Left lung (tissue), 10 donors: Measurements from ENCODE around the gene LDB3. TPM values are rescaled to one million over a fixed set of nuclear protein-coding genes. Genes with fewer than 3 reads are reported as not detected.

Experiments used
- ATAC-seq: fragments of 200-7000 bp; cut with Tn5 transposase; one replicate; pipeline ENCODE4 v1.9.1; 2020; ENCODE audit warnings: moderate library complexity
- DNase-seq, 4 donors: peaks; one replicate each; pipeline ENCODE4 v3.0.0-alpha.2; 2013 to 2020
- H3K27ac ChIP-seq, 2 donors: fragments of 200-600 bp; sonication (generic) in 1 of 2; one replicate each; pipeline versions ENCODE4 v1.5.0 to v1.8.0; 2020 to 2021
- H3K27me3 ChIP-seq, 2 donors: fragments of 200-600 bp; sonication (generic) in 1 of 2; one replicate each; pipeline versions ENCODE4 v1.5.0 to v1.8.0; 2020 to 2021
- H3K36me3 ChIP-seq, 2 donors: fragments of 200-600 bp; sonication (generic) in 1 of 2; one replicate each; pipeline versions ENCODE4 v1.5.0 to v1.8.0; 2020 to 2021
- H3K4me1 ChIP-seq, 2 donors: fragments of 200-600 bp; one replicate each; pipeline ENCODE4 v1.8.0; 2021
- H3K4me3 ChIP-seq, 2 donors: fragments of 200-600 bp; sonication (generic) in 1 of 2; one replicate each; pipeline versions ENCODE4 v1.5.0 to v1.8.0; 2020 to 2021; ENCODE audit warnings: mild to moderate bottlenecking in 1 of 2
- H3K9me3 ChIP-seq, 2 donors: fragments of 200-600 bp; sonication (generic) in 1 of 2; one replicate each; pipeline versions ENCODE4 v1.5.0 to v1.8.0; 2020 to 2021
- CTCF ChIP-seq, 2 donors: fragments of 200-600 bp; sonication (generic) in 1 of 2; IDR thresholded peaks; one replicate each; pipeline versions ENCODE4 v1.5.0 to v1.8.0; 2021; ENCODE audit warnings: antibody characterized with exemption in 2 of 2
- intact Hi-C, 2 donors: fragments of 100-400 bp; cut with DNase I; formaldehyde crosslinking; loops; one replicate each; pipeline versions ENCODE4 v1.11.2 to v1.14.2; 2022
- polyA plus RNA-seq, 6 donors: library from polyadenylated mRNA; unstranded; fragments of 120-200 nt; gene quantifications; one replicate each; pipeline ENCODE4 v1.2.1, GENCODE V29; 2013; ENCODE audit not compliant: insufficient read length in 6 of 6
- total RNA-seq, 2 donors: library from RNA; stranded (reverse); fragmentation: NEBNext Ultra II Directional; extraction: Animal tissue kit (Norgen Biotek cat#: 25700); gene quantifications; one replicate each; pipeline ENCODE4 v1.2.1, GENCODE V29; 2021
- donor health status: DM: no; HTN: yes; CAD: no.
- donor health status: DM: no; HTN: no; CAD: no.

Gene LDB3
- total and polyA plus RNA-seq, 8 donors = 1.1 to 2.7 (median 1.3) TPM

GRCh38 chr10:86651021-86651471 is 17.3 kb upstream of the LDB3 start:
- DNase-seq = peak in 1 of 4 donors; percentile 37
- Histone ChIP-seq H3K36me3 (no peaks in the 10 kb centered on the region), H3K4me3 (no peak overlapping the region), H3K27ac (no peak overlapping the region), H3K9me3 (no peaks in the 10 kb centered on the region), H3K4me1 (peaks cover 0 to 5% of the 10 kb centered on the region in 2 donors), H3K27me3 (no peaks in the 10 kb centered on the region)
- ATAC-seq = no peak
- intact Hi-C loops = no loop called here
- TF ChIP-seq CTCF (IDR thresholded peaks at IDR 0.05) = no peak

GRCh38 chr10:86651631-86652331 is 16.5 kb upstream of the LDB3 start:
- ATAC-seq (no peak), DNase-seq (peak in 2 of 4 donors; percentile 24 to 61)
- no peak overlapping the region for H3K27ac ChIP-seq
- no peaks in the 10 kb centered on the region for H3K27me3 ChIP-seq
- no peaks in the 10 kb centered on the region for H3K36me3 ChIP-seq
- H3K9me3 ChIP-seq = no peaks in the 10 kb centered on the region
- no peak for TF ChIP-seq CTCF (IDR thresholded peaks at IDR 0.05)
- H3K4me1 ChIP-seq = peaks cover 0 to 5% of the 10 kb centered on the region in 2 donors
- intact Hi-C loops = no loop called here
- H3K4me3 ChIP-seq = no peak overlapping the region

DNA sequence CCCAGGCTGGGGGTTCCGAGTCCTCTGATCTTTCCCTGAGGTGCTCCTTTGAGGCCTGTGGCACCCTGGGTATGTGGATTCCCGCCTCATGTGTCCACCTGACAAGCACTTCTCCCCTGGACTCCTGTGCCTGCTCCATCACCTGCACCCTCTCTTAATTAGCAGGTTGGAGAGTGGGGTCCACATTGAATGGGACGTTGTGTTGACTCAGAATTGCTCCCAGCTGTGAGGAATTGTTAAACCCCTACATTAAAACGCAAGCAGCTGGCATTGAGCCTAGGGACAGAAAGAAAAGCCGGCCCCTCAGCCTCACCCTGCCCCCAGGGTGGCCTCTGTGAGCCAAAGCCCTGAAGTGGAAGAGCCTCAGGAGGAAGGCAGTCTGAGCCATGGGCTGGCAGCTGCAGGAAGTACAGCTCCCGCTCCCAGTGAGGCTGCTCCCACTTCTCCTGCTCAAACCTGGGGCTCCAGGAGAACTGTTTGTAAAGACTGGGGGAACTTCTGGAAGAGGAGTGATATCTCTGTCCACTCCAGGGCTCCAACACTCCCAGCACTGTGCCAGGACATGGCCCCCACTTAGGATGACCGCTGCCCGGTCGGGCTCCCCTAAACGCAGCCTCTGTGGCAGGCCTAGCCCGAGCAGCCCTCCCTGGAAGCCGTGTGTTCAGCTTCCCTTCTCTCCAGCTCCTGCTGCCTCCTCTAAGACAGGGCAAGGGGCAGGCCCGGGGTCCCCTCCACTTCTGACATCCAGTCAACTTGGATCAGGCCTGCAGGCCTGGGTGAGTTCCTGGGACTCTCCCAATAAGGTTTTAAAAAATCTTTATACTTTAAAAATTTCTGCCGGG is 15.7 kb upstream of the LDB3 start:
- intact Hi-C loops = no loop called here
- Histone ChIP-seq H3K4me3 (no peak overlapping the region), H3K27me3 (no peaks in the 10 kb centered on the region), H3K9me3 (no peaks in the 10 kb centered on the region), H3K36me3 (no peaks in the 10 kb centered on the region), H3K4me1 (peaks cover 0 to 5% of the 10 kb centered on the region in 2 donors), H3K27ac (no peak overlapping the region)
- ATAC-seq (no peak), DNase-seq (peak; percentile 25 to 80 (median 50))
- no peak for TF ChIP-seq CTCF (IDR thresholded peaks at IDR 0.05)

- Histone ChIP-seq H3K9me3 (no peaks in the 10 kb centered on the region), H3K36me3 (no peaks in the 10 kb centered on the region), H3K27ac (no peak overlapping the region), H3K4me3 (no peak overlapping the region), H3K27me3 (no peaks in the 10 kb centered on the region), H3K4me1 (peaks cover 0 to 5% of the 10 kb centered on the region in 2 donors)
- ATAC-seq (no peak), DNase-seq (peak in 1 of 4 donors; percentile 1)
- TF ChIP-seq CTCF (IDR thresholded peaks at IDR 0.05) = no peak
- intact Hi-C loops = no loop called here
These were observed 14.9 kb upstream of the LDB3 start for GRCh38 chr10:86653379-86653778.

- DNase-seq = peak in 1 of 4 donors; percentile 6
- no peak overlapping the region for H3K27ac ChIP-seq
- no peaks in the 10 kb centered on the region for H3K27me3 ChIP-seq
- H3K36me3 ChIP-seq = no peaks in the 10 kb centered on the region
- peaks cover 0 to 5% of the 10 kb centered on the region in 2 donors for H3K4me1 ChIP-seq
- intact Hi-C loops = no loop called here
- TF ChIP-seq CTCF (IDR thresholded peaks at IDR 0.05) = no peak
- no peak for ATAC-seq
- H3K9me3 ChIP-seq = no peaks in the 10 kb centered on the region
- H3K4me3 ChIP-seq = no peak overlapping the region
These were observed 14.3 kb upstream of the LDB3 start for GRCh38 chr10:86653987-86654386.
